NB4 (cell line): Measurements from ENCODE around the gene ENGASE.

ENCODE experiments used
- MAX ChIP-seq: IDR thresholded peaks from 2 replicates; pipeline ENCODE4 v1.6.1; 2011; ENCODE audit warnings: low read depth, low read length
- TF ChIP-seq, protein P1 (sequence below): IDR thresholded peaks from one replicate; pipeline ENCODE4 v1.5.1; 2012; ENCODE audit warnings: low read depth, low read length

DNA sequence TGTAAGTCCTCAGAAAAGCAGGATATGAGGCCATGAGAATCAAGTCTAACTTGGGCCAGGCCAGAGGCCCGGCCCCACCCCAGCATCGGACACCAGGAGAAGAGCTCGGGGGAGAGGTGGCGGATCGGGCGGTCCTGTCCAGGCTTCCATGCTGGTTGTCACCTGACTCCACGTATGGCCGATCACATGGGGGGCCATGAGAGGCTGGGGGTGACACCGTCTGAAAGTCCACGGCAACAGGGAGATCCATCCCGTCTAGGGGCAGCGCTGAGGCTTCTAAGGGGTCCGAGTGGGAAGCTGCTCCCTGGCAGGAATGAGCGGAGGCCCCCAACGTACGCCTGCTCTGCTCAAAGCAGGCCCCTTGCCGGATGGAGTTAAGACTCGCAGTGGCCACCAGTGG is 25.8 kb downstream of the ENGASE start:
- TF ChIP-seq, protein P1, sequence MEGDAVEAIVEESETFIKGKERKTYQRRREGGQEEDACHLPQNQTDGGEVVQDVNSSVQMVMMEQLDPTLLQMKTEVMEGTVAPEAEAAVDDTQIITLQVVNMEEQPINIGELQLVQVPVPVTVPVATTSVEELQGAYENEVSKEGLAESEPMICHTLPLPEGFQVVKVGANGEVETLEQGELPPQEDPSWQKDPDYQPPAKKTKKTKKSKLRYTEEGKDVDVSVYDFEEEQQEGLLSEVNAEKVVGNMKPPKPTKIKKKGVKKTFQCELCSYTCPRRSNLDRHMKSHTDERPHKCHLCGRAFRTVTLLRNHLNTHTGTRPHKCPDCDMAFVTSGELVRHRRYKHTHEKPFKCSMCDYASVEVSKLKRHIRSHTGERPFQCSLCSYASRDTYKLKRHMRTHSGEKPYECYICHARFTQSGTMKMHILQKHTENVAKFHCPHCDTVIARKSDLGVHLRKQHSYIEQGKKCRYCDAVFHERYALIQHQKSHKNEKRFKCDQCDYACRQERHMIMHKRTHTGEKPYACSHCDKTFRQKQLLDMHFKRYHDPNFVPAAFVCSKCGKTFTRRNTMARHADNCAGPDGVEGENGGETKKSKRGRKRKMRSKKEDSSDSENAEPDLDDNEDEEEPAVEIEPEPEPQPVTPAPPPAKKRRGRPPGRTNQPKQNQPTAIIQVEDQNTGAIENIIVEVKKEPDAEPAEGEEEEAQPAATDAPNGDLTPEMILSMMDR: no peak
- TF ChIP-seq MAX: no peak
